ENCODE results near the gene FAF1.

The FAF1 gene

DNA sequence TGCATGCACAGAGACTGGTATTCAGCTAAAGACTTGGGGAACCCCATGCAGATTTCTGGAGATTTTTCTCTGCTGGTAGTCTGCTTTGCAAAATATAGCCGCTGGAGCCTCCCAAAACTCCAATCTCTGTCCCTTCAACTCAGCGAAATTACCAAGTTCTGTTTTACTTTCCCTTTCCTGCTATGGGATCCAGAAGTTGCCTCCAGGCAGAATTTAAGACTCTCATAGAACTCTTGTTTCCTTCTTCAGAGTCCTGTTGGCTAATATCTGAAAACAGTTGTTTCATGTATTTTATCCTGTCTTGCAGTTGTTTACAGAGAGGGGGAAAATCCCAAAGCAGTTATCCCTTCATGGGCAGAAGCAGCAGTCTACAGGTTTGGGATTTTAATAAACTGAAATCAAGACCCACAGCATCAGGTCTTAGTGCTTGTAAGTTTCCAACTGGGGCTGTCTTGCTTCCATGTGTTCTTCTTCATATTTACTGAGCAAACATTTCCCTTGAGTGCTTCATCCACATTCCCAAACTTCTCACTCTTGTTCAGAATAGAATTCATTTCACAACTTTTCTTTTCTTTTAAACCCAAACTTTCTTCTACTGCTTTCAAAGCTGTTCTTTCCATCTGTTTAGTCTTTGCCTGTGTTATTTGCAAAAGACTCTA, 315.5 kb downstream of the FAF1 start:
- TF ChIP-seq, protein P1, sequence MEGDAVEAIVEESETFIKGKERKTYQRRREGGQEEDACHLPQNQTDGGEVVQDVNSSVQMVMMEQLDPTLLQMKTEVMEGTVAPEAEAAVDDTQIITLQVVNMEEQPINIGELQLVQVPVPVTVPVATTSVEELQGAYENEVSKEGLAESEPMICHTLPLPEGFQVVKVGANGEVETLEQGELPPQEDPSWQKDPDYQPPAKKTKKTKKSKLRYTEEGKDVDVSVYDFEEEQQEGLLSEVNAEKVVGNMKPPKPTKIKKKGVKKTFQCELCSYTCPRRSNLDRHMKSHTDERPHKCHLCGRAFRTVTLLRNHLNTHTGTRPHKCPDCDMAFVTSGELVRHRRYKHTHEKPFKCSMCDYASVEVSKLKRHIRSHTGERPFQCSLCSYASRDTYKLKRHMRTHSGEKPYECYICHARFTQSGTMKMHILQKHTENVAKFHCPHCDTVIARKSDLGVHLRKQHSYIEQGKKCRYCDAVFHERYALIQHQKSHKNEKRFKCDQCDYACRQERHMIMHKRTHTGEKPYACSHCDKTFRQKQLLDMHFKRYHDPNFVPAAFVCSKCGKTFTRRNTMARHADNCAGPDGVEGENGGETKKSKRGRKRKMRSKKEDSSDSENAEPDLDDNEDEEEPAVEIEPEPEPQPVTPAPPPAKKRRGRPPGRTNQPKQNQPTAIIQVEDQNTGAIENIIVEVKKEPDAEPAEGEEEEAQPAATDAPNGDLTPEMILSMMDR (IDR thresholded peaks at IDR 0.05; ENCODE audit: control insufficient read depth, insufficient read depth, low read depth, low read length, missing control alignments): no peak
- DNase-seq (ENCODE audit: low read depth): no peak
- H3K4me3 ChIP-seq (ENCODE audit: control insufficient read depth, low read depth, low read length): no peak overlapping the region

DNA sequence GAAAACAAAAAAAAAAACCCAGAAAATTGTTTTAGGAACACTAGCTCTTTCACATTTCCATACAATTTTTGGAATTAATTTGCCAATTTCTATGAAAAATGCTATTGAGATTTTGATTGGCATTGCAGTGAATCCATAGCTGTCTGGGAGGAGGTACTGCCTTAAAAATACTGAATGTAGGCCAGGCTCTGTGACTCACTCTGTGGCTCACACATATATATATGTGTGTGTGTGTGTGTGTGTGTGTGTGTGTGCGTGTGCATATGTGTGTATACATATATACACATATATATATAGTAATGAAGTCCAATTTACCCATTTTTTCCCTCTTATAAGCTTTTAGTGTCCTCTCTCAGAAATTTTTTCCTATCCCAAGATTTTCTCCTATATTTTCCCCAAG, 322.6 kb downstream of the FAF1 start:
- TF ChIP-seq, protein P1 (IDR thresholded peaks at IDR 0.05; ENCODE audit: control insufficient read depth, insufficient read depth, low read depth, low read length, missing control alignments): no peak
- H3K4me3 ChIP-seq (ENCODE audit: control insufficient read depth, low read depth, low read length): no peak overlapping the region
- no peak for DNase-seq (ENCODE audit: low read depth)

DNA sequence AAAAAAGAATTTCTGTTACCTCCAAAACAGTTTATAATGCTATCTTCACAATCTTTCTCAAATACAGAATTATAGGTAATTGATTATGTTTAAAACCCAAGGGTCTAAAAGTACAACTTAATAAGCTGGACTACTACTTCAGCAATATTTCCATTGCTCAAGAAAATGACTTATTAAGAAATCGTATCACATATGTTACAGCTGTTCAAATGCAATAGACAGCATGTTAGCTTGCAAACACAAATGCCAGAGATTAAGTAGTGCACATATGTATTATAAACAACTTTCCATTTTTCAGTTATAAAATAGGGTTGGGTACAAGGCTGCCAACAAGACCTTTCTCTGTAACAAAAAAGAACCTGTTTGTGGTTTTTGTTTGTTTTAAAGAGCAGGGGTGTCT, 325.8 kb downstream of the FAF1 start:
- H3K4me3 ChIP-seq (ENCODE audit: control insufficient read depth, low read depth, low read length): no peak overlapping the region
- DNase-seq (ENCODE audit: low read depth): no peak
- TF ChIP-seq, protein P1 (IDR thresholded peaks at IDR 0.05; ENCODE audit: control insufficient read depth, insufficient read depth, low read depth, low read length, missing control alignments): no peak

DNA sequence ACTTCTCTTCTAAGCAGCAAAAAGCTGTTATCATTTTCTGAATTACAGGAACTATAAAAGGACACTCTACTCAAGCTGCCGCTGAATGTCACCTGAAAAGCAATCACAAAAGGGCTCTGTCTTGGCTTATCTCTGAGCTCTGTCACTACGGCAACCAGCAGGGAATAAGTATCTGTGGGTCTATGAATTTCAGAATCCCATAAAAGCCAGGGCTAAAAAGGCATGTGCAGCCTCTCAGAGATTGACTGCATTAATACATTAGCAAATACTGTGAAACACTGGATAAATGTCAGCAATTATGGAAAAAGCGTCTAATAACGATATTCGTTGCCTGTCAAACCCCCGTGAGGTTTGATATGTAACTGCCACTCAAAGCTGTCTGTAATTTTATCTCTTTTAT, 326.6 kb downstream of the FAF1 start:
- TF ChIP-seq, protein P1 (IDR thresholded peaks at IDR 0.05; ENCODE audit: control insufficient read depth, insufficient read depth, low read depth, low read length, missing control alignments): no peak
- DNase-seq (ENCODE audit: low read depth): no peak
- H3K4me3 ChIP-seq (ENCODE audit: control insufficient read depth, low read depth, low read length): no peak overlapping the region

DNA sequence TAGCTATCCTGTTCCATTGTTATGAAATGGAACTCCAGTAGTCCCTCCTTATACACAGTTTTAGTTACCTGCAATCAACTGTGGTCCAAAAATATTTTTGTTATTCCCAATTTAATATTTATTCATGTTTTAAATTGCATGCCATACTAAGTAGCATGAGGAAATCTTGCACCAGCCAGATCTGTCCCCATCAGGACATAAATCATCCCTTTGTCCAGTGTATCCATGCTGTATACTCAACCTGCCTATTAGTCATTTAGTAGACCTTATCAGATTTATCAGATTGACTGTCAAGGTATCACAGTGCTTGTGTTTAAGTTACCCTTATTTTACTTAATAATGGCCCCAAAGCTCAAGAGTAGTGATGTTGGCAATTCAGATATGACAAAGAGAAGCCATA, 328.9 kb downstream of the FAF1 start:
- TF ChIP-seq, protein P1 (IDR thresholded peaks at IDR 0.05; ENCODE audit: control insufficient read depth, insufficient read depth, low read depth, low read length, missing control alignments): no peak
- no peak for DNase-seq (ENCODE audit: low read depth)

DNA sequence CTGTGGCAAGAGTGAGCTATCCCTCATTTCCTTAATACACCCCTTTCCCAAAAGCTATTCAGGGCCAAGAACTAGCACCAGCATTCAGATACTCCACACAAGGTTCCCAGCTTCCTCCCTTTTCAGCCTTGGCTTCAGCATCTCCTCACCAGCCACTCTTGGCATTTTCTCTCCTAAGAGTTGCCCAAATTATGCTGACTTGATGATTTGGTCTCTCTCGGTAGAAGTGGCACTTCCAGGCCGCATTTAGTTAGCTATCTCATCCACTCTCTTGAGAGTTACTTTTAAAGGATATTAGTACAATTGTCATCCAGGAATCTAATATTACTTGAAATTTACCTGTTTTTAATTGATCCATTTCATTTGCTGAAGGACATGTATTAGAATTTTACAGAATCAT, 337.8 kb downstream of the FAF1 start:
- no peak for DNase-seq (ENCODE audit: low read depth)
- H3K4me3 ChIP-seq (ENCODE audit: control insufficient read depth, low read depth, low read length): no peak overlapping the region
- TF ChIP-seq, protein P1 (IDR thresholded peaks at IDR 0.05; ENCODE audit: control insufficient read depth, insufficient read depth, low read depth, low read length, missing control alignments): no peak

More for the DNA sequence above, 328.9 kb downstream of the FAF1 start:
- no peak overlapping the region for H3K4me3 ChIP-seq (ENCODE audit: control insufficient read depth, low read depth, low read length)

All from AG09309 (cell line).